Pancreas (tissue), 10 donors: ENCODE data around the gene ETHE1. TPM values are rescaled to one million over a fixed set of nuclear protein-coding genes. Genes with fewer than 3 reads are reported as not detected.

Experiments
- ATAC-seq, 4 donors: fragments of 200-7000 bp; cut with Tn5 transposase; one replicate each; pipeline versions ENCODE4 v1.8.0 to v1.9.1; 2020; ENCODE audit warnings: mild to moderate bottlenecking in 4 of 4, moderate library complexity in 4 of 4
- DNase-seq, 6 donors: peaks; one replicate each; pipeline ENCODE4 v3.0.0-alpha.2; 2020
- FAIRE-seq: peaks from 2 replicates; lab custom pipeline; 2012; peaks lifted over from hg19 to GRCh38; lab: Jason Lieb, UNC
- H3K27ac ChIP-seq, 4 donors: fragments of 200-600 bp; sonication (generic); 1 replicate in 3 of 4; 2 replicates in 1 of 4; pipeline versions ENCODE4 v1.5.0 to v1.8.0; 2020
- H3K27me3 ChIP-seq, 4 donors: fragments of 200-600 bp; one replicate each; pipeline ENCODE4 v1.8.0; 2021
- H3K36me3 ChIP-seq, 3 donors: fragments of 200-600 bp; sonication (generic) in 1 of 3; one replicate each; pipeline versions ENCODE4 v1.5.0 to v1.8.0; 2020 to 2021
- H3K4me1 ChIP-seq, 3 donors: fragments of 200-600 bp; one replicate each; pipeline ENCODE4 v1.8.0; 2021
- H3K4me3 ChIP-seq, 4 donors: fragments of 200-600 bp; sonication (generic) in 2 of 4; one replicate each; pipeline versions ENCODE4 v1.5.0 to v1.8.0; 2020 to 2021
- H3K9me3 ChIP-seq, 4 donors: fragments of 200-600 bp; one replicate each; pipeline ENCODE4 v1.8.0; 2021
- WGBS, 2 donors: extraction: QIAGEN DNeasy Blood & Tissue Kit; methylation state at CpG; one replicate each; pipeline ENCODE4 v1.1.7; 2013; 5-methylcytosine and 5-hydroxymethylcytosine counted together
- intact Hi-C, 3 donors: fragments of 100-400 bp; cut with DNase I; formaldehyde crosslinking; loops; one replicate each; pipeline versions ENCODE4 v1.11.1 to v1.14.2; 2022
- polyA plus RNA-seq, 2 donors: library from polyadenylated mRNA; stranded (reverse); fragments of 200-250 nt; gene quantifications; one replicate each; pipeline ENCODE4 v1.2.3, GENCODE V29; 2013
- total RNA-seq, 6 donors: library from RNA; stranded (reverse); fragmentation: NEBNext Ultra II Directional in 4 of 6; extraction: Animal tissue kit (Norgen Biotek cat#: 25700) in 4 of 6; gene quantifications; one replicate each; pipeline versions ENCODE4 v1.2.1 to v1.2.4, GENCODE V29; 2021 to 2023
- TF ChIP-seq, protein P1 (sequence below), 4 donors: fragments of 200-600 bp; sonication (generic) in 3 of 4; IDR thresholded peaks; one replicate each; pipeline versions ENCODE4 v1.5.0 to v1.8.0; 2021; ENCODE audit warnings: antibody characterized with exemption in 4 of 4
- donor health status: healthy with polysubstance abuse.
- donor health status: DM: no; HTN: no; CAD: no; lungs with moderate emphysema.
- donor health status: DM: no; HTN: no; CAD: no.
- donor health status: control.
- donor health status: control.
- donor health status: Bipolar disorder and iron deficiency.
- donor health status: DM: yes; HTN: yes; CAD: no.
- donor health status: DM: no; HTN: no; CAD: no.
- donor health status: DM: no; HTN: no; CAD: no.
- donor health status: DM: yes; HTN: yes; CAD: no.

ETHE1 gene
- total and polyA plus RNA-seq, 8 donors: 8.7 to 21.3 (median 15.9) TPM

DNA sequence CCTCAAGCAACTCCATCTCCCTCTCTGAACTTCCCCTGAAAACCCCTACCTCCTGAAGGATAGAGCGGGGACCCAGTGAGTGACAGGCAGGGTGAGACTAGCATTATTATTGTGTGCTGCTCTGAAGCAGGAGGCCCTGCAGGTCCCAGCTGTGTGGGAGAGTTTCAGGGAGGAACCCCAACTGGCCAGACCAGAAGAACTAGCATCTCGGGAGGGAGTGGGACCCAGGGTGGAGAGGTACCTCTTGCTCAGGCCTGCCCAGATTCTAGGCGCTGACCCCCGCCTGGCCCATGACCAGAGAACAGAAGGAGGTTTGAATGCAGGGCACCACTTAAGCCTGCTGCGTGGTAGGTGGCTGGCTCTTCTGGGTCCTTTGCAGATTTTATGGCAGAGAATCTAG is 55.9 kb downstream of the ETHE1 start:
- Histone ChIP-seq H3K4me1 (no peaks in the 10 kb centered on the region), H3K27me3 (no peaks in the 10 kb centered on the region), H3K27ac (no peak overlapping the region), H3K36me3 (no peaks in the 10 kb centered on the region), H3K4me3 (no peak overlapping the region), H3K9me3 (no peaks in the 10 kb centered on the region)
- FAIRE-seq (no peak), DNase-seq (no peak), ATAC-seq (no peak)
- TF ChIP-seq, protein P1, sequence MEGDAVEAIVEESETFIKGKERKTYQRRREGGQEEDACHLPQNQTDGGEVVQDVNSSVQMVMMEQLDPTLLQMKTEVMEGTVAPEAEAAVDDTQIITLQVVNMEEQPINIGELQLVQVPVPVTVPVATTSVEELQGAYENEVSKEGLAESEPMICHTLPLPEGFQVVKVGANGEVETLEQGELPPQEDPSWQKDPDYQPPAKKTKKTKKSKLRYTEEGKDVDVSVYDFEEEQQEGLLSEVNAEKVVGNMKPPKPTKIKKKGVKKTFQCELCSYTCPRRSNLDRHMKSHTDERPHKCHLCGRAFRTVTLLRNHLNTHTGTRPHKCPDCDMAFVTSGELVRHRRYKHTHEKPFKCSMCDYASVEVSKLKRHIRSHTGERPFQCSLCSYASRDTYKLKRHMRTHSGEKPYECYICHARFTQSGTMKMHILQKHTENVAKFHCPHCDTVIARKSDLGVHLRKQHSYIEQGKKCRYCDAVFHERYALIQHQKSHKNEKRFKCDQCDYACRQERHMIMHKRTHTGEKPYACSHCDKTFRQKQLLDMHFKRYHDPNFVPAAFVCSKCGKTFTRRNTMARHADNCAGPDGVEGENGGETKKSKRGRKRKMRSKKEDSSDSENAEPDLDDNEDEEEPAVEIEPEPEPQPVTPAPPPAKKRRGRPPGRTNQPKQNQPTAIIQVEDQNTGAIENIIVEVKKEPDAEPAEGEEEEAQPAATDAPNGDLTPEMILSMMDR (IDR thresholded peaks at IDR 0.05): no peak
- 81 to 85% methylated on average over 5 of the region's 5 CpGs for WGBS, 2 donors
- intact Hi-C loops: no loop called here

DNA sequence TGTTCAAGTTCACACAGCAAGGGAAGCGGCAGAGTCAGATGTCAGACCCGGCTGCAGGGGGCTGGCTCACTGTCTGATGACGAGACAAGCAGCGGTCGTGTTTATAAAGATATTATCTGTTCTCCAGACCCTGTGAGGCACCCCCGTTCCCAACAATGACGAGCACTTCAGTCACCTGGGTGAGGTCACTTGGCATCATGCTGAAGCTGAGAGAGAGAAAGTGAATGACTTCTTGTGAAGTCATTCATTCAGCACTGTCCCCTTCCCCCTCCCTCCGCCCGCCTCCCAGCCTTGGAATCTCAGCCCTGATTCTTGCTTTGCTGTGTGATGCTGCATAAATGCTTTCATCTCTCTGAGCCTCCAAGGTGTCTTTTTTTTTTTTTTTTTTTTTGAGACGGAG is 56.7 kb downstream of the ETHE1 start:
- 60 to 66% methylated on average over 9 to 10 of the region's 10 CpGs for WGBS, 2 donors
- FAIRE-seq: no peak

DNA sequence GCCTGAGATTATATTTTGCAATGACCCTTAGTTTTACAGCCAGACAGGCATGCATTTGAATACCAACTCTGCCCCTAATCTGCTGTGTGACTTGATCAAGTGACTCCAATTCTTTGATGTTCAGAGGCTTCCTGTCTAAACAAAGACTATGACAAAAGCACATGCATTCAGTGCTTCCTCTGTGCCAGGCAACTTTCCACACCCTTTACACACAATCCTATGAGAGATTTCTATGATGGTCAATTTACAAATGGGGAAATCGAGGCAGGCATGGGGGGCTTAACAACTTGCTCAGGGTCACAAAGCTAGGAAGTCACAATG is 57.9 kb downstream of the ETHE1 start:
- 44 to 55% methylated on average over 1 of the region's 1 CpG for WGBS, 2 donors
- FAIRE-seq: no peak
- Histone ChIP-seq H3K4me3 (no peak overlapping the region), H3K36me3 (no peaks in the 10 kb centered on the region), H3K9me3 (no peaks in the 10 kb centered on the region), H3K27me3 (no peaks in the 10 kb centered on the region), H3K27ac (no peak overlapping the region), H3K4me1 (peaks cover 0 to 3% (median 0%) of the 10 kb centered on the region in 3 donors)
- intact Hi-C loops: no loop called here
- no peak for DNase-seq
- no peak for ATAC-seq
- TF ChIP-seq, protein P1 (IDR thresholded peaks at IDR 0.05): no peak

More for the DNA sequence above, 56.7 kb downstream of the ETHE1 start:
- DNase-seq (no peak), ATAC-seq (no peak)
- Histone ChIP-seq H3K4me3 (no peak overlapping the region), H3K36me3 (no peaks in the 10 kb centered on the region), H3K27me3 (no peaks in the 10 kb centered on the region), H3K4me1 (no peaks in the 10 kb centered on the region), H3K27ac (no peak overlapping the region), H3K9me3 (no peaks in the 10 kb centered on the region)
- intact Hi-C loops: no loop called here
- TF ChIP-seq, protein P1 (IDR thresholded peaks at IDR 0.05): no peak

DNA sequence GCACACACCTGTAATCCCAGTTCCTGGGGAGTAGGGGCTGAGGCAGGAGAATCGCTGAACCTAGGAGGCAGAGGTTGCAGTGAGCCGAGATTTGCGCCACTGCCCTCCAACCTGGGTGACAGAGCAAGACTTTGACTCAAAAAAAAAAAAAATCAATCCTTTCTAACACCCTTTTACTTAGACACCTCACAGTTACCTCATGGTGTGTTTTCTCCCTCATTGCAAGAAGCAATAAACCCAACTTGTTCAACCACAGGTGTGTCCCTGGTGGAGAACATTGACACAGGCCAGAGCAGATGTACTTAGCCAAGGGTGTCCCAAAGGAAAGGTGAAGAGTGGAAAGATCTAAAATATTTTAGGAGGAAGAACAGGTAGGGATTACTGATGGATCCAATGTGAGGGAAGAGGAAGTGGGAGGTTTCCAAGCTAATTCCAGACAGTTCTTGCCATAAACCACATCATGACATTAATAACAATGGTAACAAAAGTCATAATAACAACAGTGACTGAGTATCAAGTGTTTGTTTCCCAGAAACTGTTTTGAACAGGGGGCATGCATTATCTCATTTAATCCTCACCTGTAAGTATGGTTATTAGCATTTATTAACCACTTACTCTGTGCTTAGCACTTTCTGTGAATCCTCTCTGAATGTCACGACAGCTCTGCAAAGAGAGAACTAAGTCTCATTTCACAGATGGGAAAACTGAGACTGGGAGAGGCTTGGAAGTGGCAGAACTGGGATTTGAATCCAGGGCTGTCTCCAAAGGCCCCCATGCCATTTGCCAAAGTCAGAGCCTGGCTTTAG is 58.4 kb downstream of the ETHE1 start:
- H3K36me3 ChIP-seq: no peaks in the 10 kb centered on the region
- TF ChIP-seq, protein P1 (IDR thresholded peaks at IDR 0.05): no peak
- DNase-seq: no peak
- H3K27me3 ChIP-seq: no peaks in the 10 kb centered on the region
- H3K9me3 ChIP-seq: no peaks in the 10 kb centered on the region
- H3K4me3 ChIP-seq: no peak overlapping the region
- 93 to 95% methylated on average over 4 of the region's 4 CpGs for WGBS, 2 donors
- no peak overlapping the region for H3K27ac ChIP-seq
- H3K4me1 ChIP-seq: peaks cover 0 to 3% (median 0%) of the 10 kb centered on the region in 3 donors
- intact Hi-C loops: no loop called here
- no peak for FAIRE-seq
- ATAC-seq: no peak

DNA sequence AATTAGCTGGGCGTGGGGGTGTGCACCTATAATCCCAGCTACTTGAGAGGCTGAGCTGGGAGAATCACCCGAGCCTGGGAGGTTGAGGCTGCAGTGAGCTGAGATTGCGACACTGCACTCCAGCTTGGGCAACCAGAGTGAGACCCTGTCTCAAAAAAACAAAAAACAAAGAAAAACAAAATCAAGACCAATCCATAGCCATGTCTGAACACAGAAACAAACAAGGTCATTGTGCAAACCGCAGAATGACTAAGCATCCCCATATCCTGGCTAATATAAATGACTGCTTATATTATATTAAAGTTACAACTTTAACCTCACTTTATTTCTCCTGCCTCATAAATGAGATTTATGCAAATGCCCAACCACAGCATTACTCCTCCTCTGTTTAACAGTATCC is 59.3 kb downstream of the ETHE1 start:
- Histone ChIP-seq H3K4me1 (peaks cover 0 to 3% (median 0%) of the 10 kb centered on the region in 3 donors), H3K27ac (no peak overlapping the region), H3K4me3 (no peak overlapping the region), H3K27me3 (no peaks in the 10 kb centered on the region), H3K36me3 (no peaks in the 10 kb centered on the region), H3K9me3 (no peaks in the 10 kb centered on the region)
- ATAC-seq (no peak), FAIRE-seq (no peak), DNase-seq (no peak)
- 79 to 85% methylated on average over 4 of the region's 4 CpGs for WGBS, 2 donors
- intact Hi-C loops: no loop called here
- TF ChIP-seq, protein P1 (IDR thresholded peaks at IDR 0.05): no peak
